Endodermal cell (in vitro differentiated cells): ENCODE measurements around the gene HDAC1. TPM values are rescaled to one million over a fixed set of nuclear protein-coding genes. Genes with fewer than 3 reads are reported as not detected.
A peak's percentile ranks its signal among the peaks of the same experiment; 100 is the strongest.

Experiments used
- DNase-seq: peaks from one replicate; pipeline ENCODE4 v3.0.0-alpha.2; 2017
- H3K27ac ChIP-seq: 2 replicates; pipeline ENCODE4 v1.5.1; 2013; ENCODE audit warnings: mild to moderate bottlenecking, low read depth, low read length, moderate library complexity
- H3K27me3 ChIP-seq: 2 replicates; pipeline ENCODE4 v1.6.1; 2013; ENCODE audit warnings: mild to moderate bottlenecking, low read length, moderate library complexity; ENCODE audit not compliant: insufficient read depth, control insufficient read depth, poor library complexity, severe bottlenecking
- H3K36me3 ChIP-seq: 2 replicates; pipeline ENCODE4 v1.7.0; 2013; ENCODE audit warnings: mild to moderate bottlenecking, low read length, moderate library complexity; ENCODE audit not compliant: control insufficient read depth, insufficient read depth
- H3K4me1 ChIP-seq: one replicate; pipeline ENCODE4 v1.7.0; 2013; ENCODE audit warnings: low read length; ENCODE audit not compliant: control insufficient read depth, insufficient read depth
- H3K4me3 ChIP-seq: 2 replicates; pipeline ENCODE4 v1.5.1; 2013; ENCODE audit warnings: mild to moderate bottlenecking, low read length, moderate library complexity
- H3K9ac ChIP-seq: 2 replicates; pipeline ENCODE4 v1.6.1; 2013; ENCODE audit warnings: mild to moderate bottlenecking, low read length, moderate library complexity; ENCODE audit not compliant: poor library complexity, severe bottlenecking; ENCODE audit errors: extremely low read depth
- H3K9me3 ChIP-seq: 2 replicates; pipeline ENCODE4 v1.6.1; 2013; ENCODE audit warnings: mild to moderate bottlenecking, low read length, moderate library complexity; ENCODE audit not compliant: control insufficient read depth
- H3K27ac Mint-ChIP-seq: 2 replicates; pipeline ENCODE4 v1.8.0; 2020; ENCODE audit warnings: mixed read lengths
- H3K27me3 Mint-ChIP-seq: 2 replicates; pipeline ENCODE4 v1.8.0; 2021; ENCODE audit warnings: mild to moderate bottlenecking, mixed read lengths; ENCODE audit not compliant: insufficient read depth
- H3K36me3 Mint-ChIP-seq: 2 replicates; pipeline ENCODE4 v1.8.0; 2020; ENCODE audit warnings: low read depth, mixed read lengths
- H3K4me1 Mint-ChIP-seq: 2 replicates; pipeline ENCODE4 v1.8.0; 2020; ENCODE audit warnings: mixed read lengths
- H3K4me3 Mint-ChIP-seq: 2 replicates; pipeline ENCODE4 v1.8.0; 2020; ENCODE audit warnings: mild to moderate bottlenecking, moderate library complexity, mixed read lengths
- H3K9me3 Mint-ChIP-seq: 2 replicates; pipeline ENCODE4 v1.8.0; 2020; ENCODE audit warnings: mild to moderate bottlenecking, mixed read lengths
- WGBS, 2 experiments: methylation state at CpG; one replicate each; pipeline versions ENCODE4 v1.1.5 to v1.1.7; 2013; ENCODE audit warnings: missing lambda C conversion rate in 2 of 2, mixed read lengths in 1 of 2; ENCODE audit not compliant: insufficient coverage in 1 of 2, insufficient read length in 1 of 2; 5-methylcytosine and 5-hydroxymethylcytosine counted together
- total RNA-seq, 2 donors: library from RNA; stranded (reverse); fragmentation: NEBNext Ultra II Directional in 1 of 2; extraction: Animal tissue kit (Norgen Biotek cat#: 25700) in 1 of 2; gene quantifications; 2 replicates in 1 of 2; 3 replicates in 1 of 2; pipeline ENCODE4 v1.2.1, GENCODE V29; 2021
- TF ChIP-seq, protein P1 (sequence below): fragments of 200-600 bp; sonication (generic); conservative IDR thresholded peaks from 2 replicates; pipeline ENCODE4 v1.5.0; 2021; ENCODE audit warnings: antibody characterized with exemption, mild to moderate bottlenecking

Gene HDAC1
- total RNA-seq, 2 donors from 2014 or later = 150 to 160 TPM

DNA sequence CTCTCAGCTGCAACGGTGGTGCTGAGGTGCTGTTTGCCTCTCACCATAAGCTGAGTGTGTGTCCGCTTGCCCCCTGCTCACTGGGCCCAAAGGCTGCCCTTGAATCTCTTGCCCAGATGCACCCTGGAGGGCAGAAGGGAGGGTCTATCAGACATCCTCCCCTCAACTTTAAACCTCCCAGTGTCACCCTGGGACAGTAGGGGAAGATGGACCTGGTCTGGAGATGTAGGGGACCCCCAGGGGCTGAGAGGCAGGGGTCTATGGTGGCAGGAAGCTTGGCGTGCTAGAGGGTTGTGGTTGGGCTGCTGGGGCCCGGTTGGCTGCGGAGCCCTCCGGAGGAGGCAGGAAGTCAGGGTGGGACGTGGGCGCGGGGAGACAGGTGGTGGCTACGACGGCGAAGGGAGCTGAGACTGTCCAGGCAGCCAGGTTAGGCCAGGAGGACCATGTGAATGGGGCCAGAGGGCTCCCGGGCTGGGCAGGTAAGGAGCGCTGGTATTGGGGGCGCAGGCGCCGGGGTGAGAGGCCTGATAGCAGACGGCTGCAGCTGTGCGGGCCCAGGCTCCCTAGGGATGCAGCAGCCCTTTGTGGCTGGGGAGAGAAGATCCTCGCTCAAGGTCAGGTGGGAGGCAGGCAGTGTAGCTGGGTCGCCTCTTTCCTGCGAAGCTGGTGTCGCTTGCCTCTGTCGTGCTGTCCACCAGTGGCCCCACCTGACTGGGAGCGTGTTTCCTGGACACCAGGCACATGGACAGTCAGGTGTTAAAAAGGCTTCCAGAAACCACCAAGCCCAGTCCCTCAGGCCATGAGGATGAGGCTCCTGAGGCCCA lies 40.8 kb upstream of the HDAC1 start, which contains the start of gene LCK:
Gene LCK (plus strand): TSS at position 373 of the 824 bp plus-strand sequence. CDS start 23,065 bp downstream, outside the sequence.
- WGBS, 2 experiments = 88 to 90% methylated on average over 15 to 25 of the region's 25 CpGs
- Mint-ChIP-seq H3K9me3 (no peaks in the 10 kb centered on the region), H3K4me3 (no peak within 1 kb of the TSS), H3K4me1 (peaks cover 3% of the 10 kb centered on the region), H3K27ac (no peak within 1 kb of the TSS), H3K36me3 (no peaks in the 10 kb centered on the region), H3K27me3 (no peaks in the 10 kb centered on the region)
- Histone ChIP-seq H3K27ac (no peak within 1 kb of the TSS), H3K9me3 (no peaks in the 10 kb centered on the region), H3K9ac (no peak within 1 kb of the TSS), H3K36me3 (no peaks in the 10 kb centered on the region), H3K27me3 (no peaks in the 10 kb centered on the region), H3K4me3 (no peak within 1 kb of the TSS), H3K4me1 (no peaks in the 10 kb centered on the region)
- TF ChIP-seq, protein P1, sequence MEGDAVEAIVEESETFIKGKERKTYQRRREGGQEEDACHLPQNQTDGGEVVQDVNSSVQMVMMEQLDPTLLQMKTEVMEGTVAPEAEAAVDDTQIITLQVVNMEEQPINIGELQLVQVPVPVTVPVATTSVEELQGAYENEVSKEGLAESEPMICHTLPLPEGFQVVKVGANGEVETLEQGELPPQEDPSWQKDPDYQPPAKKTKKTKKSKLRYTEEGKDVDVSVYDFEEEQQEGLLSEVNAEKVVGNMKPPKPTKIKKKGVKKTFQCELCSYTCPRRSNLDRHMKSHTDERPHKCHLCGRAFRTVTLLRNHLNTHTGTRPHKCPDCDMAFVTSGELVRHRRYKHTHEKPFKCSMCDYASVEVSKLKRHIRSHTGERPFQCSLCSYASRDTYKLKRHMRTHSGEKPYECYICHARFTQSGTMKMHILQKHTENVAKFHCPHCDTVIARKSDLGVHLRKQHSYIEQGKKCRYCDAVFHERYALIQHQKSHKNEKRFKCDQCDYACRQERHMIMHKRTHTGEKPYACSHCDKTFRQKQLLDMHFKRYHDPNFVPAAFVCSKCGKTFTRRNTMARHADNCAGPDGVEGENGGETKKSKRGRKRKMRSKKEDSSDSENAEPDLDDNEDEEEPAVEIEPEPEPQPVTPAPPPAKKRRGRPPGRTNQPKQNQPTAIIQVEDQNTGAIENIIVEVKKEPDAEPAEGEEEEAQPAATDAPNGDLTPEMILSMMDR = no peak
- DNase-seq = peak; percentile 58

DNA sequence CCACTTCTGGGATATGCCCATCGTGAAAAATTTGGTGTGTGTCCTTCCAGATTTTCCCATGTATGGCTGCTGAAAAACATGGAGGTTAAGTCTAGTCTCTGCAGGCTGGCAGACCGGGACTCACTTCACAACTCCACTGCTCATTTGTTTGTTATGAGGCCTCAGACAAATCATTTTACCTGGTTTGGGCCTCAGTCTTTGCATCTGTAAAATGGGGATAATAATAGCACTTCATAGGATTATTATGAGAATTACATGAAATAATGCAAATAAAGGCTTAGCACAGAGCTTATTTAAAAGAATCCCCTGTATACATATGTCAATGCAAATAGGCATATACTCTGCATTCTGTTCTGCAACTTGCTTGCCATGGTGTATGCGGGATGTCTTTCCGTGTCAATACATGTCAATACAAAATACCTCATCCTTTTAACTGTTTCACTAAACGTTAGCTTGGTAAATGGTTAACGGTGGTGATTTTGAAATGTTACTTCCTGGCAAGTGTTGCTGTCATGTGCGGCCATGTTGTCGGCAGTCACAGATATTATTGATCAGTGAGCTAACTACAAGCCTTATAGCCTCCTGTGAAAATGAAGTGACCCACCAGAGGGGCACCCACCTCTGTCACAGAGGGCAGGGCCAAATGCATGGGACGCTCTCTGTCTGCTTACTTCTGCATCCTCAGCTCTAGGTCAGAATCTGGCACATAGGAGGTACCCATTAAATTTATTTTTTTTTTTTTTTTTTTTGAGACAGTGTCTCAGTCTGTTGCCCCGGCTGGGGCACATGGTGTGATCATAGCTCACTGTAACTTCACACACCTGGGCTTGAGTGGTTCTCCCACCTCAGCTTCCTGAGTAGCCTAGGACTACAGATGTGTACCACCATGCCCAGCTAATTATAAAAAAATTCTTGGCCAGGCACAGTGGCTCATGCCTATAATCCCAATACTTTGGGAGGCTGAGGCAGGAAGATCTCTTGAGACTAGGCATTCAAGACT lies 36.5 kb upstream of the HDAC1 start:
- H3K27ac Mint-ChIP-seq = no peak overlapping the region

More for the DNA sequence above, 36.5 kb upstream of the HDAC1 start:
- no peak overlapping the region for H3K27ac ChIP-seq
- no peak overlapping the region for H3K4me3 ChIP-seq
- no peak overlapping the region for H3K4me3 Mint-ChIP-seq
- H3K27me3 Mint-ChIP-seq = no peaks in the 10 kb centered on the region
- H3K36me3 ChIP-seq = no peaks in the 10 kb centered on the region
- TF ChIP-seq, protein P1 = no peak
- no peaks in the 10 kb centered on the region for H3K36me3 Mint-ChIP-seq
- DNase-seq = no peak
- WGBS, 2 experiments = 96 to 97% methylated on average over 6 to 10 of the region's 10 CpGs
- H3K27me3 ChIP-seq = no peaks in the 10 kb centered on the region
- H3K4me1 ChIP-seq = no peaks in the 10 kb centered on the region
- H3K9me3 Mint-ChIP-seq = no peaks in the 10 kb centered on the region
- no peak overlapping the region for H3K9ac ChIP-seq
- H3K9me3 ChIP-seq = no peaks in the 10 kb centered on the region
- H3K4me1 Mint-ChIP-seq = no peaks in the 10 kb centered on the region
